Nephron (organoid): ENCODE data around the gene DPH7.
"Not testable (repeated sequence)": the region's sequence is repeated elsewhere in the genome, so short reads cannot be mapped to it uniquely, and the experiment has no call there.

ENCODE experiments used
- H3K27ac Mint-ChIP-seq, 3 experiments: 2 replicates each; pipeline ENCODE4 v1.8.0; 2020; ENCODE audit warnings: mixed read lengths in 3 of 3, mild to moderate bottlenecking in 2 of 3, moderate library complexity in 1 of 3
- H3K27me3 Mint-ChIP-seq: 2 replicates; pipeline ENCODE4 v1.8.0; 2021; ENCODE audit warnings: low read depth, mild to moderate bottlenecking, moderate library complexity, mixed read lengths
- H3K36me3 Mint-ChIP-seq: 2 replicates; pipeline ENCODE4 v1.8.0; 2020; ENCODE audit warnings: low read depth, mixed read lengths
- H3K4me1 Mint-ChIP-seq: 2 replicates; pipeline ENCODE4 v1.8.0; 2020; ENCODE audit warnings: mixed read lengths
- H3K4me3 Mint-ChIP-seq, 3 experiments: 2 replicates each; pipeline ENCODE4 v1.8.0; 2020; ENCODE audit warnings: mild to moderate bottlenecking in 3 of 3, mixed read lengths in 3 of 3, moderate library complexity in 2 of 3
- H3K9me3 Mint-ChIP-seq: 2 replicates; pipeline ENCODE4 v1.8.0; 2020; ENCODE audit warnings: mixed read lengths
- TF ChIP-seq, protein P1 (sequence below), 3 experiments: fragments of 200-600 bp; sonication (generic); IDR thresholded peaks; one replicate each; pipeline ENCODE4 v1.5.0; 2021; ENCODE audit warnings: antibody characterized with exemption in 3 of 3; ENCODE audit not compliant: unreplicated experiment in 3 of 3

The DPH7 gene

DNA sequence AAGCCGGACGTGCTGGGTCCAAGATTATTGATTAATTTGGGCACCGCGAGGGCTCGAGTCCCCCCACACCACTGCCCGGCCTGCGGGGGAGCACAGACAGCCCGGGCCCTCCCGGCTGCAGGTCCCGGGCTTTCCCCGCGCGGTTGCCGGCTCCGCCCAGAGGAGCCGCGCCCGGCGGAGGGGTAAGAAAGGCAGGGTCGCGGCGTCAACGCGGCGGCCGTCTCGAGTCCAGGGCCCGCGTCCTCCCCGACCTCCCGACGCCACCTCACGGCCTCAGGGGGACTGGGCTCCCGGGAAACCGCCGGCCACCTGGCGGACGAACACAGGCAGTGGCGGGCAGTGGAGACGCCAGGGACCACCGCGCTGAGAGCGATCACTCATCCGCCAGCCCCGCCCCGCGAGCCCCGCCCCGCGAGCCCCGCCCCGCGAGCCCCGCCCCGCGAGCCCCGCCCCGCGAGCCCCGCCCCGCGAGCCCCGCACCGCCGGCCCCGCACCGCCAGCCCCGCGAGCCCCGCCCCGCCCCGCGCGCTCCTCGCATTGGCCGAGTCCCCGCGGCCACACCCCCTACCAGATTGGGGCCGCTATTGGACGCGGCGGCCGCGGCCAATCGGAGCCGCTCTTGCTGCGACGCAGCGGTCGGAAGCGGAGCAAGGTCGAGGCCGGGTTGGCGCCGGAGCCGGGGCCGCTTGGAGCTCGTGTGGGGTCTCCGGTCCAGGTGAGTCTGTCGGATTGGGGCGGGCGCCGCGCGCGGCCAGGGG, 27.3 kb downstream of the DPH7 start, which contains the start of gene MRPL41:
MRPL41 (plus strand) TSS at position 616 of the 758 bp plus-strand sequence. CDS start 203 bp downstream, outside the sequence.
- H3K36me3 Mint-ChIP-seq, result peaks cover 26% of the 10 kb centered on the region

DNA sequence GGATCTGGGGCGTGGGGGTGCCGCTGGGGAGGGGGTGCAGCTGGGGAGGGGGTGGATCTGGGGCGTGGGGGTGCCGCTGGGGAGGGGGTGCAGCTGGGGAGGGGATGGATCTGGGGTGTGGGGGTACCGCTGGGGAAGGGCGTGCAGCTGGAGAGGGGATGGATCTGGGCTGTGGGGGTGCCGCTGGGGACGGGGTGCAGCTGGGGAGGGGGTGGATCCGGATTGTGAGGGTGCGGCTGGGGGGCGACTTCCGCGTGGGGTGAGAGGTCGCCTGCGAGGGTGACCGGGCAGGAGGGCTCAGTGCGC, 27.8 kb downstream of the DPH7 start:
- H3K9me3 Mint-ChIP-seq, H3K27me3 Mint-ChIP-seq, H3K27ac Mint-ChIP-seq: not testable (repeated sequence)
- peaks cover 17% of the 10 kb centered on the region for H3K4me1 Mint-ChIP-seq
- H3K36me3 Mint-ChIP-seq, result peaks cover 25% of the 10 kb centered on the region
- H3K4me3 Mint-ChIP-seq, result peak overlapping the region; percentile 48 to 79 (median 66)

More for the DNA sequence above, 27.3 kb downstream of the DPH7 start, which contains the start of gene MRPL41:
- Mint-ChIP-seq H3K27ac (peak within 1 kb of the TSS; percentile 66 to 78 (median 76)), H3K4me3 (peak within 1 kb of the TSS; percentile 89 to 96 (median 94)), H3K9me3 (no peaks in the 10 kb centered on the region), H3K27me3 (no peaks in the 10 kb centered on the region), H3K4me1 (peaks cover 19% of the 10 kb centered on the region)
- TF ChIP-seq, protein P1, sequence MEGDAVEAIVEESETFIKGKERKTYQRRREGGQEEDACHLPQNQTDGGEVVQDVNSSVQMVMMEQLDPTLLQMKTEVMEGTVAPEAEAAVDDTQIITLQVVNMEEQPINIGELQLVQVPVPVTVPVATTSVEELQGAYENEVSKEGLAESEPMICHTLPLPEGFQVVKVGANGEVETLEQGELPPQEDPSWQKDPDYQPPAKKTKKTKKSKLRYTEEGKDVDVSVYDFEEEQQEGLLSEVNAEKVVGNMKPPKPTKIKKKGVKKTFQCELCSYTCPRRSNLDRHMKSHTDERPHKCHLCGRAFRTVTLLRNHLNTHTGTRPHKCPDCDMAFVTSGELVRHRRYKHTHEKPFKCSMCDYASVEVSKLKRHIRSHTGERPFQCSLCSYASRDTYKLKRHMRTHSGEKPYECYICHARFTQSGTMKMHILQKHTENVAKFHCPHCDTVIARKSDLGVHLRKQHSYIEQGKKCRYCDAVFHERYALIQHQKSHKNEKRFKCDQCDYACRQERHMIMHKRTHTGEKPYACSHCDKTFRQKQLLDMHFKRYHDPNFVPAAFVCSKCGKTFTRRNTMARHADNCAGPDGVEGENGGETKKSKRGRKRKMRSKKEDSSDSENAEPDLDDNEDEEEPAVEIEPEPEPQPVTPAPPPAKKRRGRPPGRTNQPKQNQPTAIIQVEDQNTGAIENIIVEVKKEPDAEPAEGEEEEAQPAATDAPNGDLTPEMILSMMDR (IDR thresholded peaks at IDR 0.05; ENCODE audit: unreplicated experiment in 3 of 3), result peak; percentile 55 to 62 (median 57)

DNA sequence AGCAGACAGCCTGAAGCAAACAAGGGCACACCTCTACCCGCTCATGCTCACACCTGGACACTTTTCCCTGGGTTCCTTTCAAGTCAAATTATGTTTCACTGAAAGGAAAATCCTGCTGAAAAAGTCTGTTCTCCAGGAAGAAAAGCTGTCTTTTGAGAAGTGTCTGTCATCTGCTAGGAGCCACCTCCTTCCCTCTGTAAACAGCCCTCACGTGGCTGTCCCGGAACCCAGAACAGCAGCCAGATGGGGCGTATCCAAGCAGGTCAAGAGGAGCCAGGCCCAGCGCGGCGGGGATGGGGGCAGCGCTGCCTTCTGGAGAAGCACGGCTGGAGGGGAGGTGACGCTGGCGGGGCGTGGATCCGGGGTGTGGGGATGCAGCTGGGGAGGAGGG, 28.5 kb downstream of the DPH7 start, which contains the start of gene PNPLA7:
PNPLA7 (minus strand) TSS at position 172 of the 391 bp plus-strand sequence. CDS start 205 bp downstream, outside the sequence.
- Mint-ChIP-seq H3K27ac (peak within 1 kb of the TSS; percentile 86 to 93 (median 87)), H3K36me3 (peaks cover 18% of the 10 kb centered on the region), H3K9me3 (no peaks in the 10 kb centered on the region), H3K27me3 (no peaks in the 10 kb centered on the region), H3K4me3 (peak within 1 kb of the TSS; percentile 88 to 96 (median 91)), H3K4me1 (peaks cover 14% of the 10 kb centered on the region)
- TF ChIP-seq, protein P1 (IDR thresholded peaks at IDR 0.05; ENCODE audit: unreplicated experiment in 3 of 3), result no peak

DNA sequence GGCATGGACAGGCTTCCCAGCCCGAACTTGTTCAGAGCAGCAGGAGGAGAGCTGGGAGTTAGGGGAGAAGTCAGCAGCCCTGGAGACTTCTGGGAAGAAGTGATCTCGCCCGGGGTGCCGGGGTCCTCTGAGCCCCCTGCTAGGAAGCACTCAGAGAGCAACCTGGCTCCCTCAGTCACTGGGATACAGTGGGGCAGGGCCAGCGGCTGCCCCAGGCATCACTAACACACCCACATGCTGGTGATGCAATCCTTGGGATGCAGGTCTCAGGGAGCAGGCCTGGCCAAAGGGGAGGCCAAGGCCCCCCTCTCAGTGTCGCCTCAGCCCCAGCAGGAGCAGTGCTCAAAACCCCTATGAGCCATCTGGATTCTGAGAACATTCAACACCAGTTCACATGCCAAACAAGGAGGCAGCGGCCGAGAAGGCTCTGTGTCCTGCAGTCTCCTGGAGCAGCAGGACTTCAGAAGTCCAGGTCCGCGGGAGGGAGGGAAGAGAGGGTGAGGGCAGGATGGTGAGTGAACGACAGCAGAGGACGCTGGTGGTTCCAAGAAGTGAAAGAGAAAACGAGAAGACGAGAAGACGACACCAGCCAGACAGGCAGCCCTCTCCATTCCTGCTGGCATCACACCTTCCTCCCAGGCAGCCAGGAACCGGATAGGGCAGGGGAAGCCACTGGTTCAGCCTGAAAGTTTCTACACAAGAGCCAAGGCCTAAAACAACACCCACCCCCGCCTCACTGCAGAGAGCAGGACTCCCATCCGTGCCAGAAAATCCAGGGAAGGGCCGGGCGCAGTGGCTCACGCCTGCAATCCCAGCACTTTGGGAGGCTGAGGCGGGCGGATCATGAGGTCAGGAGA, 30.8 kb downstream of the DPH7 start:
- TF ChIP-seq, protein P1 (IDR thresholded peaks at IDR 0.05; ENCODE audit: unreplicated experiment in 3 of 3), result no peak
- Mint-ChIP-seq H3K27ac (peak overlapping the region in 2 of 3 experiments; percentile 50 to 86), H3K27me3 (peaks cover 1% of the 10 kb centered on the region), H3K4me1 (peaks cover 14% of the 10 kb centered on the region), H3K4me3 (peak overlapping the region; percentile 27 to 70 (median 51)), H3K9me3 (no peaks in the 10 kb centered on the region), H3K36me3 (peaks cover 4% of the 10 kb centered on the region)

DNA sequence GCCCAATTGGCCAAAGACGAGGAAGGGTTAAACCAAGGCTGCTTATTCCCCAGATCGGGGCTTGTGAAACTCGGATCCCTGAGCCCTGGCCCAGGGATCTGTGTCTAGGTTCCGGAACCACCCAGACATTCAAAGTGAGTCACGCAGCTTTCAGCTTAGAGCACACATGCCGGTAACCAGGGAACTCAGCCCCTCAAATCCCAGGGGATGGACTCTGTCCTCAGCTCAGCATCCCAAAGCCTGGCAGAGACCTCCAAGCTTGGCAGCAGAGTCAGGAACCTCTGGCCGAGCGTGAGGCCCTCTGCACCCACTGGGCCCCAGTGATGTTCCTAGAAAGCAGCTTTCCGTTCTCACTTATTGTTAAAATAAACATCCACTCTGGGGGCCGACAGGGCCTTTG, 33.6 kb downstream of the DPH7 start:
- peaks cover 3% of the 10 kb centered on the region for H3K27me3 Mint-ChIP-seq
- H3K4me1 Mint-ChIP-seq, result peaks cover 6% of the 10 kb centered on the region
- H3K9me3 Mint-ChIP-seq, result no peaks in the 10 kb centered on the region
- H3K27ac Mint-ChIP-seq, result no peak overlapping the region
- H3K36me3 Mint-ChIP-seq, result peaks cover 4% of the 10 kb centered on the region
- TF ChIP-seq, protein P1 (IDR thresholded peaks at IDR 0.05; ENCODE audit: unreplicated experiment in 3 of 3), result no peak
- no peak overlapping the region for H3K4me3 Mint-ChIP-seq

DNA sequence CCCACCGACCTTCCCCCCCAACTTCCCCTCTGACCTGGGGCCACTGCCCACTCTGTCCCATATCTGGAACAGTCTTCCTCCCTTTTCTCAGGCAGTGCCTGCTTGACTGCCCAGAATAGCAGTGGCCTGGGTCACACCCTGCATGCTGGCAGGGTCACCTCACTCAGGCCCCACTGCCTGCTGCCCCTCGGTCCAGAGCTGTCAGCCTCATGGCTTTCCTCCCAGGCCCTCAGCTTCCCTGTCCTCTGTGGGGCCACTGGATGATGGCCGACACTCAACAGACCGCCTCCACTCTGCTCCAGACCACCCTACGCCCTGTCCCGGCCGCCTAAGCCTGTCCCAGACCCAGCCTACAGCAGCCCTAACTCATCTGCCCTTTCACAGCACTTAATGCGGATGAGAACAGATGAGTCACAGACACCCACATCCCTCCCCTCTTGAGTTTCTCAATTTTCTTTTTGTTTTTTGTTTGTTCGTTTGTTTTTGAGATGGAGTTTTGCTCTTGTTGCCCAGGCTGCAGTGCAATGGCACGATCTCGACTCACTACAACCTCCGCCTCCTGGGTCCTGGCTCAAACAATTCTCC, 34.5 kb downstream of the DPH7 start:
- TF ChIP-seq, protein P1 (IDR thresholded peaks at IDR 0.05; ENCODE audit: unreplicated experiment in 3 of 3), result no peak
- H3K4me3 Mint-ChIP-seq, result no peak overlapping the region
- no peaks in the 10 kb centered on the region for H3K4me1 Mint-ChIP-seq
- H3K27me3 Mint-ChIP-seq, result peaks cover 3% of the 10 kb centered on the region
- H3K27ac Mint-ChIP-seq, result no peak overlapping the region
- H3K36me3 Mint-ChIP-seq, result peaks cover 4% of the 10 kb centered on the region
- H3K9me3 Mint-ChIP-seq, result no peaks in the 10 kb centered on the region
